PC-3 (cell line): ENCODE measurements around the gene CPN2. TPM values are rescaled to one million over a fixed set of nuclear protein-coding genes. Genes with fewer than 3 reads are reported as not detected.

Source experiments
- ATAC-seq: fragments of 200-7000 bp; cut with Tn5 transposase; 2 replicates; pipeline ENCODE4 v1.9.1; 2020; ENCODE audit warnings: mild to moderate bottlenecking, moderate library complexity
- BruUV-seq: library from RNA; stranded (reverse); fragments of 400-500 nt; replicated peaks from 2 replicates; lab custom pipeline; 2021; lab: Mats Ljungman, UMichigan
- CTCF ChIA-PET: fragments of 300-600 bp; sonication (Branson Sonifier 250); formaldehyde crosslinking; loops from one replicate; lab custom pipeline; 2022; ENCODE audit warnings: antibody characterized with exemption; lab: Charles Lee
- POLR2A ChIA-PET: fragments of 300-600 bp; sonication (Branson Sonifier 250); formaldehyde crosslinking; loops from one replicate; lab custom pipeline; 2022; ENCODE audit warnings: antibody characterized with exemption; ENCODE audit not compliant: unreplicated experiment; lab: Charles Lee
- DNase-seq: peaks from one replicate; pipeline ENCODE4 v3.0.0-alpha.2; 2015
- H2AFZ ChIP-seq: fragments of 300-600 bp; sonication (generic); 2 replicates; pipeline ENCODE4 v1.6.0; 2016; ENCODE audit warnings: antibody characterized with exemption, low read length
- H3F3A ChIP-seq: fragments of 300-600 bp; sonication (generic); one replicate; pipeline ENCODE4 v1.6.0; 2017; ENCODE audit warnings: antibody characterized with exemption, low read length, control low read depth, mild to moderate bottlenecking; ENCODE audit not compliant: unreplicated experiment
- H3K27ac ChIP-seq: fragments of 300-600 bp; sonication (generic); 2 replicates; pipeline ENCODE4 v1.5.1; 2016; ENCODE audit warnings: mild to moderate bottlenecking, low read length
- H3K27me3 ChIP-seq: fragments of 300-600 bp; sonication (generic); 2 replicates; pipeline ENCODE4 v1.6.1; 2016; ENCODE audit warnings: low read length, mixed read lengths
- H3K36me3 ChIP-seq: fragments of 300-600 bp; sonication (generic); 2 replicates; pipeline ENCODE4 v1.6.1; 2016; ENCODE audit warnings: low read depth, mixed run types, low read length, mixed read lengths
- H3K4me1 ChIP-seq: fragments of 300-600 bp; sonication (generic); 2 replicates; pipeline ENCODE4 v1.5.1; 2016; ENCODE audit warnings: low read length; ENCODE audit not compliant: insufficient read depth
- H3K4me2 ChIP-seq: fragments of 300-600 bp; sonication (generic); 2 replicates; pipeline ENCODE4 v1.6.0; 2016; ENCODE audit warnings: low read length
- H3K4me3 ChIP-seq: fragments of 300-600 bp; sonication (generic); 2 replicates; pipeline ENCODE4 v1.5.1; 2016; ENCODE audit warnings: mild to moderate bottlenecking, low read length, mixed read lengths
- H3K79me2 ChIP-seq: fragments of 300-600 bp; sonication (generic); 2 replicates; pipeline ENCODE4 v1.6.1; 2017; ENCODE audit warnings: low read length, mixed read lengths
- H3K9ac ChIP-seq: fragments of 300-600 bp; sonication (generic); 2 replicates; pipeline ENCODE4 v1.6.0; 2016; ENCODE audit warnings: mild to moderate bottlenecking, low read length
- H3K9me2 ChIP-seq: fragments of 300-600 bp; sonication (generic); replicated peaks from 2 replicates; pipeline ENCODE4 v1.6.1; 2016; ENCODE audit warnings: mixed run types, low read length, mixed read lengths
- H3K9me3 ChIP-seq: fragments of 300-600 bp; sonication (generic); 2 replicates; pipeline ENCODE4 v1.6.1; 2016; ENCODE audit warnings: low read length, mixed read lengths
- H4K20me1 ChIP-seq: fragments of 300-600 bp; sonication (generic); 2 replicates; pipeline ENCODE4 v1.6.1; 2016; ENCODE audit warnings: low read length, mixed read lengths
- EZH2 ChIP-seq: fragments of 300-600 bp; sonication (generic); IDR thresholded peaks from one replicate; pipeline ENCODE4 v1.6.1; 2017; ENCODE audit warnings: antibody characterized with exemption, mild to moderate bottlenecking, low read length; ENCODE audit not compliant: unreplicated experiment
- EZH2phosphoT487 ChIP-seq: fragments of 300-600 bp; sonication (generic); IDR thresholded peaks from 2 replicates; pipeline ENCODE4 v1.6.1; 2018; ENCODE audit warnings: mild to moderate bottlenecking, antibody characterized with exemption, low read length, borderline replicate concordance
- intact Hi-C: fragments of 100-400 bp; cut with micrococcal nuclease; formaldehyde crosslinking; loops from 2 replicates; pipeline ENCODE4 v1.9.0; 2023
- total RNA-seq: library from RNA; depleted of rRNA; stranded (reverse); fragments of >200 nt; gene quantifications from 2 replicates; pipeline ENCODE4 v1.2.3, GENCODE V29; 2014
- TF ChIP-seq, protein P1 (sequence below): fragments of 300-600 bp; sonication (generic); conservative IDR thresholded peaks from 2 replicates; pipeline ENCODE4 v1.5.1; 2017; ENCODE audit warnings: antibody characterized with exemption, low read depth, mild to moderate bottlenecking, low read length

CPN2 gene
- total RNA-seq, 1 experiment from 2014 or later: 0.07 TPM

DNA sequence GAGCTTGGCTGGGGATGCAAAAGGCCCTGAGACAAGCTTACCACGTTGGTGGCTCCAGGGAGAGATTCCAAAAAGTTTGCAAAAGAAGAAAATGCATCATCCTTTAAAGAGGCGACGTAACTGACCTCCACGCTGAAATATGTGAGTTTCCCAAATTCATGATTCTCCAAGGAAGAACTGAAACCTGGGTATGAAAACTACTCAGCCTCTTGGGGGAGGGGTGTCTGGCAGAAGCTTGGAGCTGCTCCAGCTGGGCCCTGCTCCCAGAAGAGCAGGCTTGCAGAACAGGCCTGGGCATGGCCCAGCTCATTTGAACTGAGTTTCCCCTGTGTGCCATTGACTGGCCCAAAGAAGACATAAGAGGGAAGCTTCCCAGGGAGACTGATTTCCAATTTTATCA lies 20.5 kb downstream of the CPN2 start:
- peak overlapping the region; percentile 20; the same call in 1 of the 2 replicates for H3K4me2 ChIP-seq
- no peaks in the 10 kb centered on the region for H3K9me2 ChIP-seq
- 0 out of 2 replicates have a peak overlapping the region, but pooled peaks have one; percentile 14 for H3K27ac ChIP-seq
- no peaks in the 10 kb centered on the region for H4K20me1 ChIP-seq
- ChIA-PET POLR2A (interaction anchor here (0.6 kb wide), 1 partner anchor 341 kb away, joined by 3 read pairs; no protein-coding TSS in a partner anchor), CTCF (no interaction called here)
- H3K4me3 ChIP-seq: no peak overlapping the region
- no peak overlapping the region for H3K9ac ChIP-seq
- intact Hi-C loops: loop anchor here (5.0 kb wide), 2 partner anchors 262 to 342 kb away; partner anchors contain the start of gene LSG1
- peaks cover 43% of the 10 kb centered on the region for H3K4me1 ChIP-seq
- H3K27me3 ChIP-seq: no peaks in the 10 kb centered on the region
- H3K79me2 ChIP-seq: no peaks in the 10 kb centered on the region
- DNase-seq (peak; percentile 75), ATAC-seq (no peak)
- no peak overlapping the region for H2AFZ ChIP-seq
- H3K36me3 ChIP-seq: no peaks in the 10 kb centered on the region
- TF ChIP-seq, protein P1, sequence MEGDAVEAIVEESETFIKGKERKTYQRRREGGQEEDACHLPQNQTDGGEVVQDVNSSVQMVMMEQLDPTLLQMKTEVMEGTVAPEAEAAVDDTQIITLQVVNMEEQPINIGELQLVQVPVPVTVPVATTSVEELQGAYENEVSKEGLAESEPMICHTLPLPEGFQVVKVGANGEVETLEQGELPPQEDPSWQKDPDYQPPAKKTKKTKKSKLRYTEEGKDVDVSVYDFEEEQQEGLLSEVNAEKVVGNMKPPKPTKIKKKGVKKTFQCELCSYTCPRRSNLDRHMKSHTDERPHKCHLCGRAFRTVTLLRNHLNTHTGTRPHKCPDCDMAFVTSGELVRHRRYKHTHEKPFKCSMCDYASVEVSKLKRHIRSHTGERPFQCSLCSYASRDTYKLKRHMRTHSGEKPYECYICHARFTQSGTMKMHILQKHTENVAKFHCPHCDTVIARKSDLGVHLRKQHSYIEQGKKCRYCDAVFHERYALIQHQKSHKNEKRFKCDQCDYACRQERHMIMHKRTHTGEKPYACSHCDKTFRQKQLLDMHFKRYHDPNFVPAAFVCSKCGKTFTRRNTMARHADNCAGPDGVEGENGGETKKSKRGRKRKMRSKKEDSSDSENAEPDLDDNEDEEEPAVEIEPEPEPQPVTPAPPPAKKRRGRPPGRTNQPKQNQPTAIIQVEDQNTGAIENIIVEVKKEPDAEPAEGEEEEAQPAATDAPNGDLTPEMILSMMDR: no peak
- TF ChIP-seq EZH2phosphoT487: no peak
- H3K9me3 ChIP-seq: no peaks in the 10 kb centered on the region
- no TSS peak for BruUV-seq
- H3F3A ChIP-seq: peaks cover 10% of the 10 kb centered on the region

DNA sequence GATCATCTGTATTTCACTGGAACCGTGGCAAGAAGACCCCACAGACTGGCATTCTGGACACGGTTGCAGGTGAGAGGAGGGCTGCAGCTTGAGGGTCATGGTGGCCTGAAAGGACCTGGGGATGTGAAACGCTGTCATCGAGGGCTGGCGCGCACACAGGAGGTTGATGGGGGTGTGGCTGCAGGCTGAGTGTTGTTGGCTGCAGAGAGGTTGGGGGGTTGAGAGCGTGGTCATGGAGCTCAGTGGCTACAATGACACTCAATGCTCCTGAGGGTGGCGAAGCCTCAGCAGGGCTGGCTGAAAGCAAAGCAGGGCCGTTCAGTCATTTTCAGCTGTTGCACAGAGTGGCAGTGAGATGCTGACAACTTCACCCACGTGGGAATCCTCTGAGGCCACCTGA lies 21.0 kb downstream of the CPN2 start:
- DNase-seq (no peak), ATAC-seq (no peak)
- H3K9ac ChIP-seq: no peak overlapping the region
- no peak overlapping the region for H2AFZ ChIP-seq
- TF ChIP-seq EZH2phosphoT487 (no peak), EZH2 (no peak)
- TF ChIP-seq, protein P1: no peak
- H3K27me3 ChIP-seq: no peaks in the 10 kb centered on the region
- 0 out of 2 replicates have a peak overlapping the region, but pooled peaks have one; percentile 20 for H3K4me2 ChIP-seq
- no TSS peak for BruUV-seq
- no peaks in the 10 kb centered on the region for H3K9me3 ChIP-seq
- ChIA-PET CTCF (no interaction called here), POLR2A (interaction anchor here (0.6 kb wide), 1 partner anchor 341 kb away, joined by 3 read pairs; no protein-coding TSS in a partner anchor)
- intact Hi-C loops: loop anchor here (5.0 kb wide), 2 partner anchors 262 to 342 kb away; partner anchors contain the start of gene LSG1
- H3F3A ChIP-seq: peaks cover 10% of the 10 kb centered on the region
- H3K27ac ChIP-seq: no peak overlapping the region
- H3K79me2 ChIP-seq: no peaks in the 10 kb centered on the region
- no peaks in the 10 kb centered on the region for H3K9me2 ChIP-seq
- H3K36me3 ChIP-seq: no peaks in the 10 kb centered on the region
- H3K4me1 ChIP-seq: peaks cover 43% of the 10 kb centered on the region
- H3K4me3 ChIP-seq: no peak overlapping the region
- H4K20me1 ChIP-seq: no peaks in the 10 kb centered on the region

DNA sequence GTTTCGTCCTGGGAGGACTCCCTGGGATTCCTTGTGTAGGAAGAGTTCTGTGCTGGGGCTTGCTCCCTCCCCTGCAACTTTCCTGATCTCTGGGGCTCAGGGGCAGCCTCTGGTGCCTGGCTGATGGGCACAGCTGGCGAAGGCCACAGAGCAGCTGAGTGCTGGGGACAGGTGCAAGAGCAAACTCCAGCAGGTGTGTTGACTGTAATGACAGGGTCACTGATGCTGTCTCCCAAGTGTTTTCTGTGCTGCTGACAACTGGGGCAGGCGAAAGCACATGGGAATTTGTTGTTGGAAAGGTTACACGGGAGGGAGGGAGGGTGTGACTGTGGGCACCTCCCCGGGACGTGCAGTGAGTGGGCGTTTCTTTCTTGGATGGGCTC lies 21.6 kb downstream of the CPN2 start:
- ChIA-PET CTCF (no interaction called here), POLR2A (no interaction called here)
- Histone ChIP-seq H3K36me3 (no peaks in the 10 kb centered on the region), H3F3A (peaks cover 10% of the 10 kb centered on the region), H3K9me2 (no peaks in the 10 kb centered on the region), H4K20me1 (no peaks in the 10 kb centered on the region), H3K4me3 (no peak overlapping the region), H3K27ac (no peak overlapping the region), H2AFZ (no peak overlapping the region), H3K9ac (no peak overlapping the region), H3K79me2 (no peaks in the 10 kb centered on the region), H3K4me1 (peaks cover 43% of the 10 kb centered on the region), H3K4me2 (no peak overlapping the region), H3K9me3 (no peaks in the 10 kb centered on the region), H3K27me3 (no peaks in the 10 kb centered on the region)
- ATAC-seq (no peak), DNase-seq (no peak)
- intact Hi-C loops: no loop called here
- TF ChIP-seq EZH2phosphoT487 (no peak), EZH2 (no peak)
- TF ChIP-seq, protein P1: no peak
- no TSS peak for BruUV-seq
